KOPT-K1 (cell line): ENCODE results near the gene LSM11.

ENCODE experiments used
- H3K27ac ChIP-seq: fragments of 200-600 bp; sonication (generic); 2 replicates; pipeline ENCODE4 v1.5.1; 2016; ENCODE audit warnings: antibody characterized with exemption, mild to moderate bottlenecking, low read depth, low read length; ENCODE audit not compliant: poor library complexity, severe bottlenecking
- H3K36me3 ChIP-seq: fragments of 200-600 bp; sonication (generic); 2 replicates; pipeline ENCODE4 v1.5.1; 2017; ENCODE audit warnings: antibody characterized with exemption, mild to moderate bottlenecking, low read length, moderate library complexity; ENCODE audit not compliant: insufficient read depth
- H3K9me3 ChIP-seq: fragments of 200-600 bp; sonication (generic); 2 replicates; pipeline ENCODE4 v1.5.1; 2017; ENCODE audit warnings: antibody characterized with exemption, low read length, mild to moderate bottlenecking; ENCODE audit not compliant: insufficient read depth, poor library complexity, severe bottlenecking

LSM11 gene

GRCh38 chr5:157779221-157779620 lies 35.7 kb downstream of the LSM11 start:
- no peaks in the 10 kb centered on the region for H3K9me3 ChIP-seq
- peaks cover 7% of the 10 kb centered on the region for H3K36me3 ChIP-seq
- no peak overlapping the region for H3K27ac ChIP-seq

GRCh38 chr5:157785801-157786200 lies 42.3 kb downstream of the LSM11 start:
- H3K27ac ChIP-seq: no peak overlapping the region
- H3K9me3 ChIP-seq: no peaks in the 10 kb centered on the region
- H3K36me3 ChIP-seq: peaks cover 68% of the 10 kb centered on the region

GRCh38 chr5:157793301-157793700 lies 49.8 kb downstream of the LSM11 start:
- H3K36me3 ChIP-seq: peaks cover 97% of the 10 kb centered on the region
- H3K27ac ChIP-seq: no peak overlapping the region
- H3K9me3 ChIP-seq: no peaks in the 10 kb centered on the region

GRCh38 chr5:157799578-157799977 lies 56.1 kb downstream of the LSM11 start:
- no peak overlapping the region for H3K27ac ChIP-seq
- no peaks in the 10 kb centered on the region for H3K9me3 ChIP-seq
- peaks cover 94% of the 10 kb centered on the region for H3K36me3 ChIP-seq

- H3K27ac ChIP-seq: no peak overlapping the region
- H3K36me3 ChIP-seq: peaks cover 94% of the 10 kb centered on the region
- no peaks in the 10 kb centered on the region for H3K9me3 ChIP-seq
Observed at GRCh38 chr5:157800137-157800536, 56.6 kb downstream of the LSM11 start.

- Histone ChIP-seq H3K36me3 (peaks cover 90% of the 10 kb centered on the region), H3K27ac (no peak overlapping the region), H3K9me3 (no peaks in the 10 kb centered on the region)
Observed at GRCh38 chr5:157802736-157803135, 59.2 kb downstream of the LSM11 start.

GRCh38 chr5:157808043-157808442 lies 64.5 kb downstream of the LSM11 start:
- Histone ChIP-seq H3K36me3 (peaks cover 94% of the 10 kb centered on the region), H3K27ac (no peak overlapping the region), H3K9me3 (no peaks in the 10 kb centered on the region)
